Mesendoderm (in vitro differentiated cells): ENCODE measurements around the gene ALCAM.

Source experiments
- DNase-seq: peaks from one replicate; pipeline ENCODE4 v3.0.0; 2013
- H2AK5ac ChIP-seq: 2 replicates; pipeline ENCODE4 v1.6.1; 2013; ENCODE audit warnings: low read length, inconsistent platforms
- H2BK120ac ChIP-seq: 2 replicates; pipeline ENCODE4 v1.6.1; 2013; ENCODE audit warnings: low read depth, mild to moderate bottlenecking, low read length, moderate library complexity, mixed read lengths
- H2BK15ac ChIP-seq: replicated peaks from 2 replicates; pipeline ENCODE4 v1.6.1; 2013; ENCODE audit warnings: low read depth, mild to moderate bottlenecking, moderate library complexity
- H2BK5ac ChIP-seq: 2 replicates; pipeline ENCODE4 v1.6.1; 2013; ENCODE audit warnings: low read length, inconsistent platforms
- H3K18ac ChIP-seq: 2 replicates; pipeline ENCODE4 v1.6.1; 2013; ENCODE audit warnings: mild to moderate bottlenecking, low read length, mixed read lengths
- H3K23ac ChIP-seq: one replicate; pipeline ENCODE4 v1.6.1; 2013; ENCODE audit warnings: low read length
- H3K27ac ChIP-seq: 2 replicates; pipeline ENCODE4 v1.5.1; 2013; ENCODE audit warnings: low read depth, mild to moderate bottlenecking, inconsistent platforms, low read length, moderate library complexity
- H3K27me3 ChIP-seq: 2 replicates; pipeline ENCODE4 v1.6.1; 2013; ENCODE audit warnings: low read length, control low read depth, mild to moderate bottlenecking, inconsistent platforms; ENCODE audit not compliant: insufficient read depth, poor library complexity
- H3K36me3 ChIP-seq: 2 replicates; pipeline ENCODE4 v1.6.1; 2013; ENCODE audit warnings: low read length, inconsistent platforms; ENCODE audit not compliant: control insufficient read depth, insufficient read depth
- H3K4ac ChIP-seq: one replicate; pipeline ENCODE4 v1.6.1; 2013; ENCODE audit warnings: low read depth, mild to moderate bottlenecking, low read length, moderate library complexity
- H3K4me1 ChIP-seq: 2 replicates; pipeline ENCODE4 v1.6.1; 2013; ENCODE audit warnings: low read depth, low read length, inconsistent platforms; ENCODE audit not compliant: control insufficient read depth
- H3K4me2 ChIP-seq: 2 replicates; pipeline ENCODE4 v1.6.1; 2013; ENCODE audit warnings: low read length
- H3K4me3 ChIP-seq: 2 replicates; pipeline ENCODE4 v1.5.1; 2013; ENCODE audit warnings: mild to moderate bottlenecking, low read length
- H3K56ac ChIP-seq: one replicate; pipeline ENCODE4 v1.6.1; 2013; ENCODE audit warnings: low read length
- H3K79me1 ChIP-seq: 2 replicates; pipeline ENCODE4 v1.6.1; 2013; ENCODE audit warnings: low read length, inconsistent platforms
- H3K79me2 ChIP-seq: 2 replicates; pipeline ENCODE4 v1.6.1; 2013; ENCODE audit warnings: mild to moderate bottlenecking, low read length; ENCODE audit not compliant: control insufficient read depth, insufficient read depth
- H3K9ac ChIP-seq: 2 replicates; pipeline ENCODE4 v1.6.1; 2013; ENCODE audit warnings: low read length, inconsistent platforms
- H4K5ac ChIP-seq: one replicate; pipeline ENCODE4 v1.6.1; 2013; ENCODE audit warnings: low read length
- H4K8ac ChIP-seq: one replicate; pipeline ENCODE4 v1.6.1; 2013; ENCODE audit warnings: low read depth, mild to moderate bottlenecking, control low read depth, low read length, moderate library complexity
- WGBS: extraction: QIAGEN DNeasy Blood & Tissue Kit; methylation state at CpG from one replicate; pipeline ENCODE4 v1.1.7; 2013; ENCODE audit warnings: low lambda C conversion rate, missing lambda C conversion rate; ENCODE audit not compliant: insufficient coverage; ENCODE audit errors: extremely low coverage; 5-methylcytosine and 5-hydroxymethylcytosine counted together

The ALCAM gene

DNA sequence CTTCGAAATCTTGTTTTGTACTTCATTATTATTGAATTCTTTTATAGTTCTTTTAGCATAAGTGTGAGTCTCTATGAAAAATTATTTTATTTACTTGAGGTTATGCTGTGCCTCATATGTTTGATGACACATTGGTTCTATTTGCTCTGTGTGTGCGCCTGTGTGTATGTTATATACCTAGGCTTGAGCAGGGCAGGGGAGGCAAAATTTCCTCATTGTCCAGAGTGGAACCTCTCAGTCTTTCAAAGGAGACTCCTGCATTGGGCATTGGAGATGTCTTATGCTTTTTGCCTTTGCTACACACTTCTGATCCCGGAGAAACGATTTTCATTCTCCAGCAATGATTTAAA, 58.4 kb downstream of the ALCAM start:
- Histone ChIP-seq H3K4me1 (no peaks in the 10 kb centered on the region), H2BK120ac (no peak overlapping the region), H3K18ac (no peak overlapping the region), H2AK5ac (no peak overlapping the region), H3K79me1 (no peaks in the 10 kb centered on the region), H4K8ac (no peak overlapping the region), H3K27ac (no peak overlapping the region), H3K56ac (no peak overlapping the region), H3K27me3 (no peaks in the 10 kb centered on the region), H3K9ac (no peak overlapping the region), H2BK15ac (no peak overlapping the region), H3K79me2 (no peaks in the 10 kb centered on the region), H4K5ac (no peak overlapping the region), H2BK5ac (no peak overlapping the region), H3K23ac (no peak overlapping the region), H3K4me3 (no peak overlapping the region), H3K36me3 (no peaks in the 10 kb centered on the region), H3K4ac (no peak overlapping the region), H3K4me2 (no peak overlapping the region)
- WGBS, result no CpG with 5 or more reads among the region's 4 CpGs
- no peak for DNase-seq

DNA sequence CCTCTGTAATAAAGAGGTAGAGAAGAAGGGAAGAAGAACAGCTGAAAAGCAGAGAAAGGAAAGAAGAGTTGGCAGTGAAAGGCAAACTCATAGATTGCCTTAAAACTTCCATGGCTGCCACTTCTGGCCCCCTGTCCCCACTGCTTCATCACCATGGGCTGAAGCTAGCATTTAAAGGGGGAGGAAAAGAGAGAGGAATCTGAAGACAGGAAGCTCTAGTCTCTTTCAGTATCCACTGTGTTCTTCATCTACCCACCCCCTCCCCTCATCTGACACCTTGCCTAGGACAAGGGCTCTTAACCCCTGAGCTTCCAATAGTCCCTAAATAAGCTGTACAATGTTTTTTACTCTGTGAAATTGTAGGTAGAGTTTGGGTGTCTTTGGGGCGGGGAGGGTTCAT, 60.6 kb downstream of the ALCAM start:
- Histone ChIP-seq H3K27ac (no peak overlapping the region), H4K5ac (no peak overlapping the region), H3K4me2 (no peak overlapping the region), H3K27me3 (no peaks in the 10 kb centered on the region), H2BK15ac (no peak overlapping the region), H3K4me3 (no peak overlapping the region), H2BK5ac (no peak overlapping the region), H4K8ac (no peak overlapping the region), H3K79me1 (no peaks in the 10 kb centered on the region), H3K79me2 (no peaks in the 10 kb centered on the region), H3K56ac (no peak overlapping the region), H3K4me1 (no peaks in the 10 kb centered on the region), H3K23ac (no peak overlapping the region), H2AK5ac (no peak overlapping the region), H3K36me3 (no peaks in the 10 kb centered on the region), H3K4ac (no peak overlapping the region), H2BK120ac (no peak overlapping the region), H3K18ac (no peak overlapping the region), H3K9ac (no peak overlapping the region)
- WGBS, result no CpG with 5 or more reads among the region's 1 CpG
- peak; percentile 37 for DNase-seq

DNA sequence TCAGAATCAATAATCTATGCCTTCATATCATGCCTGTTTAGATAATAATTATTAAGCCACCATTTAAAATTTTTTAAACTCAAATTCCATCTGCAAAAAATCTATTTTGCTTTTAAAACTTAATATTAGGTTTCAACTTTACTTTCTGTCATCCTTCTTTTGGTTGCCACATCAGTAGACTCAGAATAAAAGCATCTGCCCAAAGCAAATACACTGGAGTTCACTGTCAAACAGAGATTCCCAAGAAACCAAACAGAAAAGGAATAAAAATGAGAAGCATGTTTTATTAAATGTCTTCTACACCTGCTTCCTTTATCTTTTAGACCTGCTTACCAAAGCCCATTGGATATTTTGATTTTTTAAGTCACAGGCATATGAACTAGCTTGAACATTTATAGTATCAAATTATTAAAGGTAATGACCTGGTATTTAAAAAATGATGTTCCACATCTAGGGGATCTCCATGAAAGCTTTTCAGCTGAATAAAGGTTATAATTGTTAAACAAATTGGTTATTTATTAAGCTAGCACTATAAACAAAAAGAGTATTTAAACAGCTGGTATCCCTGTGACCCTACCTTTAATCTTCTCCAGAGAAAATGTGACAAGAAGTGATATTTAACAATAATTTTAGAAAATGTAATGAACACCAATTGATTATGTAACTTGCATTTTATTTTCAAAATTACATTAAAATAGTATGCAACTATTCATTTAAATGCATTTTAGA, 62.5 kb downstream of the ALCAM start:
- Histone ChIP-seq H3K79me1 (no peaks in the 10 kb centered on the region), H3K56ac (no peak overlapping the region), H3K27ac (no peak overlapping the region), H4K8ac (no peak overlapping the region), H3K4me3 (no peak overlapping the region), H4K5ac (no peak overlapping the region), H3K27me3 (no peaks in the 10 kb centered on the region), H3K18ac (no peak overlapping the region), H3K4me1 (no peaks in the 10 kb centered on the region), H3K4me2 (no peak overlapping the region), H3K4ac (no peak overlapping the region), H2BK15ac (no peak overlapping the region), H2BK120ac (no peak overlapping the region), H3K79me2 (no peaks in the 10 kb centered on the region), H3K23ac (no peak overlapping the region), H2BK5ac (no peak overlapping the region), H2AK5ac (no peak overlapping the region), H3K9ac (no peak overlapping the region), H3K36me3 (no peaks in the 10 kb centered on the region)
- DNase-seq, result no peak

DNA sequence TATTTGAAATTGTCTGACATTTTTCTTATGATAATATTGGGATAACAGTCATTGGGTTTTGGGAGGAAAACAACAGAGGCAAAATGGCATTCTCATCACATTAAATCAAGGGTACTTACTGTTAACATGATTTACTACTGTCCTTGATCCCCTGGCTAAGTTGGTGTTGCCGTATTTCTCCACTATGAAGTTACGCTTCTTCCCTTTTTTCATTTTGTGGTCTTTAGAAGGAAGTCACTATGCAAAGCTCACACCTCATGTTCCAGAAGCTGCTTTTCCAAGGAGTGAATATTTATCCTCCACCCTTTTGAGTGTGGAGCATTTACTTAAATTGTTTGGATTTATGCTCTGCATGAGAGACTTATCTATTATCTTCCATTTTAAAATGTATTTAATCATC, 63.7 kb downstream of the ALCAM start:
- Histone ChIP-seq H3K56ac (no peak overlapping the region), H2BK5ac (no peak overlapping the region), H4K8ac (no peak overlapping the region), H3K18ac (no peak overlapping the region), H2AK5ac (no peak overlapping the region), H2BK15ac (no peak overlapping the region), H3K79me1 (no peaks in the 10 kb centered on the region), H3K4me1 (no peaks in the 10 kb centered on the region), H3K23ac (no peak overlapping the region), H3K27me3 (no peaks in the 10 kb centered on the region), H3K36me3 (no peaks in the 10 kb centered on the region), H3K79me2 (no peaks in the 10 kb centered on the region), H4K5ac (no peak overlapping the region), H2BK120ac (no peak overlapping the region), H3K4me3 (no peak overlapping the region), H3K9ac (no peak overlapping the region), H3K27ac (no peak overlapping the region), H3K4me2 (no peak overlapping the region), H3K4ac (no peak overlapping the region)
- no CpG with 5 or more reads among the region's 2 CpGs for WGBS
- DNase-seq, result no peak

DNA sequence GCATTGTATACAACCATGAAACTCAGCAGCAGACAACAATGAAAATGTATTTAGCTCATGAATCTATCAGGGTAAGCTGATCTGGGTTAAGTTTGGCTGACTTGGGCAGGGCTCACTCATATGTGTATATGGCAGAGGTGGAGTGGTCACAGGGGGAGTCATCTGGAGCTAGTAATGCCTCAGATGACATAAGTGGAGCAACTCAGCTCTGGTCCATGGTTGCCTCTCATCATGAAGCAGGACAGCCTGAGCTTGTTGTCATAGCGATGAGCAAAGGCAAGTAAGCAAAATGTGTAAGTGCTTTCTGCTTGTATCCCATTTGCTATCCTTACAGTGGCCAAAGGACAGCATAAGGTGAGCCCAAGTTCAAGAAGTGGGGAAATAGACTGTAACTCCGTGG, 64.5 kb downstream of the ALCAM start:
- Histone ChIP-seq H2BK5ac (no peak overlapping the region), H2BK15ac (no peak overlapping the region), H3K18ac (peak overlapping the region; percentile 14), H3K27me3 (no peaks in the 10 kb centered on the region), H2BK120ac (no peak overlapping the region), H2AK5ac (no peak overlapping the region), H4K8ac (no peak overlapping the region), H3K4me3 (no peak overlapping the region), H4K5ac (no peak overlapping the region), H3K79me2 (no peaks in the 10 kb centered on the region), H3K4me2 (no peak overlapping the region), H3K4me1 (no peaks in the 10 kb centered on the region), H3K23ac (no peak overlapping the region), H3K56ac (no peak overlapping the region), H3K36me3 (no peaks in the 10 kb centered on the region), H3K4ac (no peak overlapping the region), H3K27ac (no peak overlapping the region), H3K79me1 (no peaks in the 10 kb centered on the region), H3K9ac (no peak overlapping the region)
- WGBS, result no CpG with 5 or more reads among the region's 2 CpGs
- DNase-seq, result no peak

DNA sequence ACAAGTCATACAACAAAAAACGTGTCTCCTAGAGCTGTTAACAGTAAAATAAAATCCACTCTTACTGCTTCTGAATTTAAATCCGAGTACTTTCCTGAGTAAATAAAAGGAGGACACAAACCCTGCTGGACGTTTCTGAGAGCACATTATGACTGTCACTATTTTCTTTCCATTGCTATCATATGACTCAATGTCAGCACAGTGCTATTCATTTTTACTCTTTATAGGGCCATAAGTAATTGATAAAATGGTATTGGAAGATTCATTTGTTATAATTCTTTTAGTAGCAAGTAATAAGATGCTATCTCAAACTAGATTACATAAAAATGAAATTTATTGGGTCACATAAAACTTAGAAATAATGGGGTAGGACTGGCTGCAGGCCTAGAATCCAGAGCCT, 68.6 kb downstream of the ALCAM start:
- H2BK5ac ChIP-seq, result no peak overlapping the region
- H3K79me2 ChIP-seq, result no peaks in the 10 kb centered on the region
- no peak for DNase-seq
- no peaks in the 10 kb centered on the region for H3K36me3 ChIP-seq
- H3K27me3 ChIP-seq, result no peaks in the 10 kb centered on the region
- no peak overlapping the region for H2BK15ac ChIP-seq
- no peak overlapping the region for H3K23ac ChIP-seq
- H3K79me1 ChIP-seq, result no peaks in the 10 kb centered on the region
- H4K8ac ChIP-seq, result no peak overlapping the region
- H4K5ac ChIP-seq, result no peak overlapping the region
- no peak overlapping the region for H3K4ac ChIP-seq
- H3K27ac ChIP-seq, result no peak overlapping the region
- H3K9ac ChIP-seq, result no peak overlapping the region
- H3K18ac ChIP-seq, result no peak overlapping the region
- no CpG with 5 or more reads among the region's 3 CpGs for WGBS
- H3K4me2 ChIP-seq, result no peak overlapping the region
- no peak overlapping the region for H2BK120ac ChIP-seq
- H3K4me3 ChIP-seq, result no peak overlapping the region
- no peaks in the 10 kb centered on the region for H3K4me1 ChIP-seq
- no peak overlapping the region for H2AK5ac ChIP-seq
- H3K56ac ChIP-seq, result no peak overlapping the region
